8988T (cell line): ENCODE measurements around the gene FAM187B.
"Not testable (repeated sequence)": the region's sequence is repeated elsewhere in the genome, so short reads cannot be mapped to it uniquely, and the experiment has no call there.

Experiments used
- DNase-seq: peaks from one replicate; pipeline ENCODE4 v3.0.0; 2011

FAM187B gene

GRCh38 chr19:35209646-35210045 lies 18.9 kb downstream of the FAM187B start:
- no peak for DNase-seq

DNA sequence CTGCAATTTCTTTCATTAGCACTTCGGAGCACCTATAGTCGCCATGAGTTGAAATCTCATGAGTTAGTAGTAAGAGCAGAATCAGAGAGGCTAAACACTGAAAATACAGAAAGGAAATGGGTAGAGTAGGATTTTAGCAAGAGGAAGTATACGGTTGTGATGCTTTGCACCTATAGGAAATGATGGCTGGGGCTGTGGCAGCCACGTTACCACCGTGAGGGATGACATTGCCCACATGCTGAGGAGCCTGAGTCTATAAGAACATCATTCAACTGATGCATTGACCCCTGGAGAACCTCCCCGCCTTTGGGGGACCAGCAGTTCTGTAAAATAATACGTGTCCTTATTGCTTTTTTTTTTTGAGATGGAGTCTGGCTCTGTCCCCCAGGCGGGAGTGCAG lies 20.4 kb downstream of the FAM187B start:
- DNase-seq, result no peak

DNA sequence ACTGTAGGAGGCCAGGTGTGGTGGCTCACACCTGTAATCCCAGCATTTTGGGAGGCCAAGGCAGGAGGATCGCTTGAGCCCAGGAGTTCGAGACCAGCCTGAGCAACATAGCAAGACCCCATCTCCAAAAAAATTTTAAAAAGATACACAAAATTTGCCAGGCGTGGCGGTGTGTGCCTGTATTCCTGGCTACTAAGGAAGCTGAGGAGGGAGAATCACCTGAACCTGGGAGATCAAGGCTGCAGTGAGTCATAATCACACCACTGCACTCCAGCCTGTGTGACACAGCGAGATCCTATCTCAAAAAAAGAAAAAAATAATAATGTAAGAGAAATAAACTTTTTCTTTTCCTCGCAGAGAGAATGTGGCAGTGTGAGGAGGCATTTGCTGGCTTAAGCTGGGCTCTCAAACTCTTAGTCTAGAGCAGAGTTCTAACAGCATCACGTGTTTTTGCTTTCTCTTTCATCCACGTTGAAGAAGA lies 21.1 kb downstream of the FAM187B start:
- DNase-seq, result no peak

- DNase-seq, result no peak
These were observed 21.7 kb downstream of the FAM187B start for GRCh38 chr19:35206855-35207254.

- DNase-seq, result no peak
These were observed 22.2 kb downstream of the FAM187B start for GRCh38 chr19:35206379-35206778.

GRCh38 chr19:35205733-35206323 lies 22.7 kb downstream of the FAM187B start:
- no peak for DNase-seq

GRCh38 chr19:35204799-35205732 lies 23.5 kb downstream of the FAM187B start:
- DNase-seq, result no peak

GRCh38 chr19:35202722-35203688 lies 25.5 kb downstream of the FAM187B start:
- DNase-seq, result no peak

DNA sequence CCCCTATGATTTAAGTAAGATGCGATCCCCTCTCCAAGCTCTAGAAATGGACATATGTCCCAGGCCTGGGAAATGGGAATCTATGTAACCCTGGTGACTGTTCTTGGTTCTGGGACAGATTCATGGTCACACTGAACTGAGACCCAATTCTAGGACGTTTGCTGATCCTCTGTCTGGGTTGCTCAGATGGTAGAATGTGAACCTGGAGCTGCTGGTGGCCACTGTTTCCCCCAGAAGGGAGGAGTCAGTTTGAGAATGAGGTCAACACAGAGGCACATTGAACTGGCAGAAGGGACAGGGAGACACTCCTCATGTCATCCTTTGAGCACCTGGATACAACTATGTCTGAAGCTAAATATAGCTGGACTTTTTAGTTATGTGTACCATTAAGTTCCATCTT lies 29.1 kb downstream of the FAM187B start:
- DNase-seq, result no peak

GRCh38 chr19:35196861-35197260 lies 31.7 kb downstream of the FAM187B start:
- not testable (repeated sequence) for DNase-seq

GRCh38 chr19:35195830-35196229 lies 32.7 kb downstream of the FAM187B start:
- DNase-seq, result no peak

GRCh38 chr19:35194012-35194984 lies 34.2 kb downstream of the FAM187B start:
- DNase-seq, result no peak

- no peak for DNase-seq
These were observed 43.7 kb downstream of the FAM187B start for GRCh38 chr19:35184884-35185283.

- no peak for DNase-seq
These were observed 44.3 kb downstream of the FAM187B start for GRCh38 chr19:35184267-35184666.

GRCh38 chr19:35181387-35181786 lies 47.2 kb downstream of the FAM187B start:
- DNase-seq, result no peak

- no peak for DNase-seq
These were observed 48.7 kb downstream of the FAM187B start for GRCh38 chr19:35179830-35180229.

GRCh38 chr19:35178701-35179100 lies 49.8 kb downstream of the FAM187B start:
- no peak for DNase-seq

GRCh38 chr19:35177377-35178274 lies 50.9 kb downstream of the FAM187B start:
- no peak for DNase-seq

GRCh38 chr19:35176181-35176570 lies 52.4 kb downstream of the FAM187B start:
- no peak for DNase-seq
